HG02852 (cell line): ENCODE data around the gene ADH1C.
"Not testable (repeated sequence)": the region's sequence is repeated elsewhere in the genome, so short reads cannot be mapped to it uniquely, and the experiment has no call there.

Experiments used
- ATAC-seq: cut with Tn5 transposase; IDR thresholded peaks from one replicate; pipeline ENCODE4 v1.9.1; 2021; ENCODE audit warnings: mild to moderate bottlenecking, moderate library complexity; ENCODE audit not compliant: unreplicated experiment

Gene ADH1C

GRCh38 chr4:99359480-99360204, 7.1 kb upstream of the ADH1C start:
- ATAC-seq = no peak

GRCh38 chr4:99357948-99358347, 5.4 kb upstream of the ADH1C start:
- no peak for ATAC-seq

GRCh38 chr4:99356992-99357391, 4.4 kb upstream of the ADH1C start:
- ATAC-seq = peak; percentile 55

GRCh38 chr4:99356149-99356548, 3.6 kb upstream of the ADH1C start:
- not testable (repeated sequence) for ATAC-seq

- no peak for ATAC-seq
These were observed 1.1 kb downstream of the ADH1C start for GRCh38 chr4:99351487-99351886.

- no peak for ATAC-seq
These were observed 3.2 kb downstream of the ADH1C start for GRCh38 chr4:99349338-99349737.

- not testable (repeated sequence) for ATAC-seq
These were observed 9.9 kb downstream of the ADH1C start for GRCh38 chr4:99342624-99343023.

GRCh38 chr4:99341426-99341825, 11.1 kb downstream of the ADH1C start:
- ATAC-seq = no peak

GRCh38 chr4:99339172-99339571, 13.4 kb downstream of the ADH1C start:
- ATAC-seq = no peak

- no peak for ATAC-seq
These were observed 16.0 kb downstream of the ADH1C start for GRCh38 chr4:99336553-99336952.

- no peak for ATAC-seq
These were observed 17.7 kb downstream of the ADH1C start for GRCh38 chr4:99334880-99335279.

GRCh38 chr4:99330648-99331047, 21.9 kb downstream of the ADH1C start:
- ATAC-seq = no peak

- ATAC-seq = no peak
These were observed 22.7 kb downstream of the ADH1C start for GRCh38 chr4:99329876-99330275.

GRCh38 chr4:99324979-99325378, 27.6 kb downstream of the ADH1C start:
- no peak for ATAC-seq

- ATAC-seq = no peak
These were observed 28.2 kb downstream of the ADH1C start for GRCh38 chr4:99324361-99324760.

GRCh38 chr4:99323756-99324155, 28.8 kb downstream of the ADH1C start:
- no peak for ATAC-seq

GRCh38 chr4:99321241-99322191, 31.0 kb downstream of the ADH1C start, which contains the start of gene ADH1B:
ADH1B (minus strand) TSS chr4:99321401; CDS start chr4:99321331, 70 bp downstream.
- ATAC-seq = no peak

- ATAC-seq = not testable (repeated sequence)
These were observed 34.7 kb downstream of the ADH1C start for GRCh38 chr4:99317811-99318210.

GRCh38 chr4:99317354-99317753, 35.2 kb downstream of the ADH1C start:
- no peak for ATAC-seq

- no peak for ATAC-seq
These were observed 36.7 kb downstream of the ADH1C start for GRCh38 chr4:99315839-99316238.

- ATAC-seq = no peak
These were observed 38.3 kb downstream of the ADH1C start for GRCh38 chr4:99314211-99314610.

GRCh38 chr4:99310389-99310788, 42.2 kb downstream of the ADH1C start:
- ATAC-seq = no peak
